Caco-2 (cell line): ENCODE measurements around the gene CDK12. TPM values are rescaled to one million over a fixed set of nuclear protein-coding genes. Genes with fewer than 3 reads are reported as not detected.

ENCODE experiments used
- BruUV-seq: library from RNA; stranded (reverse); fragments of 400-500 nt; replicated peaks from 2 replicates; lab custom pipeline; 2021; lab: Mats Ljungman, UMichigan
- CTCF ChIA-PET: fragments of 300-600 bp; sonication (Branson Sonifier 250); formaldehyde crosslinking; loops from one replicate; lab custom pipeline; 2022; ENCODE audit warnings: antibody characterized with exemption; lab: Charles Lee
- POLR2A ChIA-PET: fragments of 300-600 bp; sonication (Branson Sonifier 250); formaldehyde crosslinking; loops from one replicate; lab custom pipeline; 2022; ENCODE audit warnings: antibody characterized with exemption; lab: Charles Lee
- DNase-seq, 2 experiments: peaks; one replicate each; pipeline versions ENCODE4 v3.0.0 to v3.0.0-alpha.2; 2020 to 2022
- H3K27me3 ChIP-seq: replicated peaks from 2 replicates; pipeline ENCODE4 v1.6.0; 2011; ENCODE audit warnings: low read length; ENCODE audit not compliant: control insufficient read depth, insufficient read depth
- H3K36me3 ChIP-seq: 2 replicates; pipeline ENCODE4 v1.5.1; 2011; ENCODE audit warnings: low read length; ENCODE audit not compliant: control insufficient read depth, insufficient read depth
- H3K4me1 ChIP-seq: fragments of 250-450 bp; sonication (Bioruptor Pico); 2 replicates; pipeline ENCODE4 v1.5.1; 2020; ENCODE audit warnings: mild to moderate bottlenecking
- H3K4me3 ChIP-seq: 2 replicates; pipeline ENCODE4 v1.5.1; 2011; ENCODE audit warnings: low read depth, mild to moderate bottlenecking, control low read depth, low read length
- H3K9me3 ChIP-seq: fragments of 250-450 bp; sonication (Bioruptor Pico); 2 replicates; pipeline ENCODE4 v1.5.1; 2020; ENCODE audit warnings: mild to moderate bottlenecking, moderate library complexity
- H3K27ac Mint-ChIP-seq: one replicate; pipeline ENCODE4 v1.8.0; 2022; ENCODE audit warnings: mixed read lengths; ENCODE audit not compliant: unreplicated experiment
- H3K27me3 Mint-ChIP-seq: one replicate; pipeline ENCODE4 v1.8.0; 2022; ENCODE audit warnings: mixed read lengths; ENCODE audit not compliant: insufficient read depth, unreplicated experiment
- H3K36me3 Mint-ChIP-seq: one replicate; pipeline ENCODE4 v1.8.0; 2022; ENCODE audit warnings: mild to moderate bottlenecking, mixed read lengths; ENCODE audit not compliant: insufficient read depth, unreplicated experiment
- H3K4me1 Mint-ChIP-seq: one replicate; pipeline ENCODE4 v1.8.0; 2022; ENCODE audit warnings: low read depth, mixed read lengths; ENCODE audit not compliant: unreplicated experiment
- H3K4me3 Mint-ChIP-seq: one replicate; pipeline ENCODE4 v1.8.0; 2022; ENCODE audit warnings: mild to moderate bottlenecking, moderate library complexity, mixed read lengths; ENCODE audit not compliant: unreplicated experiment
- H3K9me3 Mint-ChIP-seq: one replicate; pipeline ENCODE4 v1.8.0; 2022; ENCODE audit warnings: mixed read lengths; ENCODE audit not compliant: unreplicated experiment
- CTCF ChIP-seq, 2 experiments: fragments of 200-600 bp in 1 of 2; IDR thresholded peaks; 1 replicate in 1 of 2; 2 replicates in 1 of 2; pipeline versions ENCODE4 v1.5.1 to v1.8.0; 2011 to 2022; ENCODE audit warnings: antibody characterized with exemption in 1 of 2, control low read depth in 1 of 2, inconsistent platforms in 1 of 2, low read depth in 1 of 2, low read length in 1 of 2, mild to moderate bottlenecking in 1 of 2, moderate library complexity in 1 of 2; ENCODE audit not compliant: insufficient read depth in 1 of 2, severe bottlenecking in 1 of 2, unreplicated experiment in 1 of 2
- intact Hi-C: fragments of 100-400 bp; cut with micrococcal nuclease; formaldehyde crosslinking; loops from one replicate; pipeline ENCODE4 v1.10.0; 2022; ENCODE audit not compliant: unreplicated experiment
- total RNA-seq: library from RNA; stranded (reverse); gene quantifications from 2 replicates; pipeline ENCODE4 v1.2.3, GENCODE V29; 2022

CDK12 gene
- total RNA-seq, 1 experiment from 2014 or later = 85.5 TPM

GRCh38 chr17:39548494-39549225, 87.4 kb downstream of the CDK12 start:
- intact Hi-C loops = loop anchor here (1.0 to 5.0 kb wide), 2 partner anchors 75 to 341 kb away; no protein-coding TSS in a partner anchor
- Mint-ChIP-seq H3K4me3 (no peak overlapping the region), H3K27ac (no peak overlapping the region), H3K36me3 (no peaks in the 10 kb centered on the region), H3K27me3 (no peaks in the 10 kb centered on the region), H3K9me3 (no peaks in the 10 kb centered on the region), H3K4me1 (no peaks in the 10 kb centered on the region)
- Histone ChIP-seq H3K4me1 (no peaks in the 10 kb centered on the region), H3K9me3 (no peaks in the 10 kb centered on the region), H3K4me3 (no peak overlapping the region), H3K36me3 (no peaks in the 10 kb centered on the region), H3K27me3 (no peaks in the 10 kb centered on the region)
- peak in 1 of 2 experiments; percentile 15 for DNase-seq
- no peak for TF ChIP-seq CTCF (IDR thresholded peaks at IDR 0.05; ENCODE audit: insufficient read depth in 1 of 2, low read depth in 1 of 2, low read length in 1 of 2, severe bottlenecking in 1 of 2, unreplicated experiment in 1 of 2)
- POLR2A ChIA-PET = interaction anchor here (0.5 kb wide), 1 partner anchor 283 kb away, joined by 5 read pairs; no protein-coding TSS in a partner anchor
- no TSS peak for BruUV-seq
- CTCF ChIA-PET = interaction anchor here (1.1 to 3.1 kb wide), 10 partner anchors 12 to 342 kb away, joined by 3 to 48 read pairs (median 6); partner anchors contain the start of gene MIEN1

GRCh38 chr17:39549747-39550573, 88.7 kb downstream of the CDK12 start:
- no peaks in the 10 kb centered on the region for H3K9me3 ChIP-seq
- TF ChIP-seq CTCF (IDR thresholded peaks at IDR 0.05; ENCODE audit: insufficient read depth in 1 of 2, low read depth in 1 of 2, low read length in 1 of 2, severe bottlenecking in 1 of 2, unreplicated experiment in 1 of 2) = no peak
- no peaks in the 10 kb centered on the region for H3K36me3 Mint-ChIP-seq
- no peaks in the 10 kb centered on the region for H3K4me1 ChIP-seq
- BruUV-seq = no TSS peak
- H3K36me3 ChIP-seq = no peaks in the 10 kb centered on the region
- no peak overlapping the region for H3K4me3 ChIP-seq
- H3K27me3 ChIP-seq = no peaks in the 10 kb centered on the region
- H3K9me3 Mint-ChIP-seq = no peaks in the 10 kb centered on the region
- no peaks in the 10 kb centered on the region for H3K27me3 Mint-ChIP-seq
- DNase-seq = no peak
- no peak overlapping the region for H3K4me3 Mint-ChIP-seq
- CTCF ChIA-PET = interaction anchor here (0.7 to 3.1 kb wide), 3 partner anchors 72 to 116 kb away, joined by 4 to 37 read pairs (median 7); no protein-coding TSS in a partner anchor
- H3K27ac Mint-ChIP-seq = no peak overlapping the region
- intact Hi-C loops = loop anchor here (5.0 to 10.0 kb wide), 2 partner anchors 205 to 343 kb away; no protein-coding TSS in a partner anchor
- no peaks in the 10 kb centered on the region for H3K4me1 Mint-ChIP-seq
- POLR2A ChIA-PET = no interaction called here

GRCh38 chr17:39551879-39552278, 90.6 kb downstream of the CDK12 start:
- no peaks in the 10 kb centered on the region for H3K27me3 ChIP-seq
- no peak overlapping the region for H3K4me3 ChIP-seq
- CTCF ChIA-PET = interaction anchor here (1.2 to 1.9 kb wide), 2 partner anchors 70 to 71 kb away, joined by 4 to 7 read pairs; no protein-coding TSS in a partner anchor
- H3K36me3 Mint-ChIP-seq = no peaks in the 10 kb centered on the region
- no peak overlapping the region for H3K4me3 Mint-ChIP-seq
- TF ChIP-seq CTCF (IDR thresholded peaks at IDR 0.05; ENCODE audit: insufficient read depth in 1 of 2, low read depth in 1 of 2, low read length in 1 of 2, severe bottlenecking in 1 of 2, unreplicated experiment in 1 of 2) = no peak
- H3K9me3 Mint-ChIP-seq = no peaks in the 10 kb centered on the region
- no peak overlapping the region for H3K27ac Mint-ChIP-seq
- no TSS peak for BruUV-seq
- H3K4me1 Mint-ChIP-seq = no peaks in the 10 kb centered on the region
- intact Hi-C loops = loop anchor here (10.0 kb wide), 1 partner anchor 203 kb away; no protein-coding TSS in a partner anchor
- H3K4me1 ChIP-seq = no peaks in the 10 kb centered on the region
- no peaks in the 10 kb centered on the region for H3K27me3 Mint-ChIP-seq
- H3K36me3 ChIP-seq = no peaks in the 10 kb centered on the region
- no peaks in the 10 kb centered on the region for H3K9me3 ChIP-seq
- no peak for DNase-seq
- POLR2A ChIA-PET = no interaction called here
